T-helper 1 cell treated with Interleukin-12 subunit alpha and Interleukin-12 subunit beta and Interleukin-4 antibody, amounts not matched to agents 30 μg/mL and 1 μg/mL, for 36 hours (primary cell): ENCODE data around the gene TRPC3.
"Not testable (repeated sequence)": the region's sequence is repeated elsewhere in the genome, so short reads cannot be mapped to it uniquely, and the experiment has no call there.

ENCODE experiments used
- H3K27ac Mint-ChIP-seq: one replicate; pipeline ENCODE4 v1.8.0; 2021; ENCODE audit warnings: mild to moderate bottlenecking, mixed read lengths
- H3K27me3 Mint-ChIP-seq: one replicate; pipeline ENCODE4 v1.8.0; 2021; ENCODE audit warnings: low read depth, mixed read lengths
- H3K36me3 Mint-ChIP-seq: one replicate; pipeline ENCODE4 v1.8.0; 2021; ENCODE audit warnings: low read depth, mixed read lengths
- H3K4me1 Mint-ChIP-seq: one replicate; pipeline ENCODE4 v1.8.0; 2021; ENCODE audit warnings: low read depth, mixed read lengths
- H3K4me3 Mint-ChIP-seq: one replicate; pipeline ENCODE4 v1.8.0; 2021; ENCODE audit warnings: mild to moderate bottlenecking, moderate library complexity, mixed read lengths
- H3K9me3 Mint-ChIP-seq: one replicate; pipeline ENCODE4 v1.8.0; 2021; ENCODE audit warnings: mixed read lengths

TRPC3 gene

DNA sequence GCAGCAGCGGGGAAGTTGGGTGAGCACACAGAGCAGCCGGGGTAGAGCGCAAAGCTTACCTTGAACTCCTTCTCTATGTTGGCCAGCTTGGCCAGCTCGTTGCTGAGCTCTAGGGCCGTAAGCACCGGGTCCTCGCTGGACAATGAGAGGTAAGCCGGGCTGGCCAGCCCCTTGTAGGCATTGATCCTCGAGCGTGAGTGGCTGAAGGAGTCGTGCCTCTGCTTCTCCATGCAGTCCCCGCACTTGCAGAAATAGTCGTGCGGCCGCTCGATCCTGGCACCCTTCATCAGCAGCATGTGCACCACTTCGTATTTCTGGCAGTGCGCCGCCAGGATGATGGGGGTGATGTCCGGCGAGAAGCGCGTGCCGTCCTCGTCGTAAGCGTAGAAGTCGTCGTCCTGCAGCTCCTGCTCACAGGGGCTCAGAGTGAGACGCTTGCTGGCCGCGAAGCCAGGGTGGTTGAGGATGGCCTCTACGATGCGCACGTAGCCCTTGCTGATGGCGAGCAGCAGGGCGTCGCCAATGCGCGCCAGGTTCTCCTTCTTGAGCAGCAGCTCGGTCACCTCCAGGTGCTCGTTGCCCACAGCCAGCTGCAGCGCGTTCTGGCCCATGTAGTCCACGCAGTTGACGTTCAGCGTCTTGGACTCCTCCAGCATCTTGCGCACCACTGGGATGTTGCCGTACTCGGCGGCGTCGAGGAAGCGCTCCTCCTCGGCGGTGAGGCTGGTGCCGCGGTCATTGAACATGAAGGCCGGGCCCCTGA lies 19.5 kb downstream of the TRPC3 start:
- H3K4me3 Mint-ChIP-seq, result no peak overlapping the region
- no peaks in the 10 kb centered on the region for H3K4me1 Mint-ChIP-seq
- no peaks in the 10 kb centered on the region for H3K36me3 Mint-ChIP-seq
- H3K27me3 Mint-ChIP-seq, result peaks cover 37% of the 10 kb centered on the region
- no peaks in the 10 kb centered on the region for H3K9me3 Mint-ChIP-seq
- H3K27ac Mint-ChIP-seq, result no peak overlapping the region

- peaks cover 27% of the 10 kb centered on the region for H3K27me3 Mint-ChIP-seq
- H3K36me3 Mint-ChIP-seq, result no peaks in the 10 kb centered on the region
- H3K27ac Mint-ChIP-seq, result no peak overlapping the region
- no peaks in the 10 kb centered on the region for H3K4me1 Mint-ChIP-seq
- no peak overlapping the region for H3K4me3 Mint-ChIP-seq
- H3K9me3 Mint-ChIP-seq, result no peaks in the 10 kb centered on the region
Observed at GRCh38 chr4:121930304-121930703, 21.6 kb downstream of the TRPC3 start.

DNA sequence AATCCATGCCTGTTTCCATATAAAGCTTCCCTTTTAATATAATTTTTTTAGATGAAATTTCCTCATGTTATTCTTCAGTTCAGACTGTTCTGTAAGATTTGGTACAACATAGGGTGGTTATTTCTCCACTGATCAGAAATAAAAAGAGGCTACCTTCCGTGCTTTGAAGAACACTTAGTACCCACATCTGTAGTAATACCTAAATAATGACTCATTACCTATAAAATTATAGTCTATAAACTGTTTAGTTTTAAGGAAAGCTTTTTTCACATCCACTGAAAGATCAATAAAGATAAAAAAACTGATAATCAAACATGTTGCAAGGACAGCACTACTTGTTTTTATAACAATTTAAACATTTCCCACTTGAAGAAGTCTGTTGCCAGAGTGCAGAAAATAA lies 23.9 kb downstream of the TRPC3 start:
- Mint-ChIP-seq H3K36me3 (no peaks in the 10 kb centered on the region), H3K27ac (no peak overlapping the region), H3K27me3 (peaks cover 18% of the 10 kb centered on the region), H3K4me1 (no peaks in the 10 kb centered on the region), H3K4me3 (no peak overlapping the region), H3K9me3 (no peaks in the 10 kb centered on the region)

- H3K27ac Mint-ChIP-seq, H3K4me3 Mint-ChIP-seq, H3K9me3 Mint-ChIP-seq, H3K4me1 Mint-ChIP-seq, H3K36me3 Mint-ChIP-seq: not testable (repeated sequence)
- H3K27me3 Mint-ChIP-seq, result peaks cover 11% of the 10 kb centered on the region
Observed at GRCh38 chr4:121926490-121926889, 25.4 kb downstream of the TRPC3 start.

GRCh38 chr4:121923306-121923705 lies 28.6 kb downstream of the TRPC3 start:
- no peaks in the 10 kb centered on the region for H3K9me3 Mint-ChIP-seq
- H3K4me1 Mint-ChIP-seq, result no peaks in the 10 kb centered on the region
- H3K4me3 Mint-ChIP-seq, result no peak overlapping the region
- H3K27me3 Mint-ChIP-seq, result peaks cover 5% of the 10 kb centered on the region
- no peak overlapping the region for H3K27ac Mint-ChIP-seq
- no peaks in the 10 kb centered on the region for H3K36me3 Mint-ChIP-seq

GRCh38 chr4:121913667-121914066 lies 38.2 kb downstream of the TRPC3 start:
- H3K4me3 Mint-ChIP-seq, result no peak overlapping the region
- H3K27ac Mint-ChIP-seq, result no peak overlapping the region
- H3K36me3 Mint-ChIP-seq, result no peaks in the 10 kb centered on the region
- H3K9me3 Mint-ChIP-seq, result no peaks in the 10 kb centered on the region
- H3K27me3 Mint-ChIP-seq, result peaks cover 6% of the 10 kb centered on the region
- peaks cover 4% of the 10 kb centered on the region for H3K4me1 Mint-ChIP-seq

- Mint-ChIP-seq H3K27ac (no peak overlapping the region), H3K27me3 (peaks cover 3% of the 10 kb centered on the region), H3K9me3 (no peaks in the 10 kb centered on the region), H3K36me3 (no peaks in the 10 kb centered on the region), H3K4me3 (no peak overlapping the region), H3K4me1 (no peaks in the 10 kb centered on the region)
Observed at GRCh38 chr4:121908346-121908745, 43.5 kb downstream of the TRPC3 start.

- H3K36me3 Mint-ChIP-seq, result no peaks in the 10 kb centered on the region
- no peak overlapping the region for H3K27ac Mint-ChIP-seq
- peaks cover 5% of the 10 kb centered on the region for H3K27me3 Mint-ChIP-seq
- no peaks in the 10 kb centered on the region for H3K9me3 Mint-ChIP-seq
- peaks cover 4% of the 10 kb centered on the region for H3K4me1 Mint-ChIP-seq
- no peak overlapping the region for H3K4me3 Mint-ChIP-seq
Observed at GRCh38 chr4:121900132-121900983, 51.5 kb downstream of the TRPC3 start.

- Mint-ChIP-seq H3K36me3 (no peaks in the 10 kb centered on the region), H3K4me3 (no peak overlapping the region), H3K9me3 (no peaks in the 10 kb centered on the region), H3K27me3 (peaks cover 13% of the 10 kb centered on the region), H3K4me1 (peaks cover 4% of the 10 kb centered on the region), H3K27ac (no peak overlapping the region)
Observed at GRCh38 chr4:121898150-121898549, 53.7 kb downstream of the TRPC3 start.

DNA sequence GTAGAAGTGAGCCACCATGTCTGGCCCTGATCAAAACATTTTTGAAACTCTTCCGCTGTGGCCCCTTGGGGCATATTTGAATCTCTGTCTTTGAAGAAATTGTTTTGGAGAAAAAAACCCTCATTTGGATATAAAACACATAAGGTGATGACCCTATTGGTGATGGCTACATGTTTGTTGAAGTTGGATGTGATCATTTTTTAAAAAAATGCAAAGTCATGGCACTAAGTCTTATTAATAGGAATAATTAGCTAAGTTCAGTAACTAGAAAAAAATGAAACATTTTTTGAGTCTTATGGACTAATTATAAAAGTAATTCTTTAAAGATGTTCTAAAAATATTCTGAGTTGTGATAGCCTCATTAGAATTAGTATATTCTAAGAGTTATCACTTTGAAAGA lies 63.7 kb downstream of the TRPC3 start:
- peaks cover 42% of the 10 kb centered on the region for H3K27me3 Mint-ChIP-seq
- no peaks in the 10 kb centered on the region for H3K4me1 Mint-ChIP-seq

DNA sequence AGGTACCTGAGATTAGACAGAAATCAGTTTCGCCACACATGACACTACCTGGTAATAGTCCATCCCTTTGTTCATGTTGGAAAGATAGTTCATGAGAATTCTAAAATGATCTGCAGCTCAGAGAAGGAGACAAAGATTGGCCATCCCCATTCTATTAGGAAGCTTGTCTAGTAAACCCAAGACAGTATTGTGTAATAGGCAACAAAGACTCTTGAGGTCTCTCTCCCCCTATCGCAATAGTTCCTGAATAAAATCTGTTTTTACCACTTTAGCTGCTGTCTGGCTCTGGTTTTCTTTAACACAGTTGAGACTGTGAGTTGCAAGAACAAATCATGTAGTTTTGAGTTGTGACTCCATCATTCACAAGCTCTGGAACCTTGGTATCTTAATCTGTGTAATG lies 66.7 kb downstream of the TRPC3 start:
- Mint-ChIP-seq H3K36me3 (no peaks in the 10 kb centered on the region), H3K9me3 (no peaks in the 10 kb centered on the region), H3K4me1 (no peaks in the 10 kb centered on the region), H3K4me3 (no peak overlapping the region), H3K27me3 (peaks cover 61% of the 10 kb centered on the region), H3K27ac (no peak overlapping the region)

More for the DNA sequence above, 63.7 kb downstream of the TRPC3 start:
- Mint-ChIP-seq H3K4me3 (no peak overlapping the region), H3K27ac (no peak overlapping the region), H3K9me3 (no peaks in the 10 kb centered on the region), H3K36me3 (no peaks in the 10 kb centered on the region)

DNA sequence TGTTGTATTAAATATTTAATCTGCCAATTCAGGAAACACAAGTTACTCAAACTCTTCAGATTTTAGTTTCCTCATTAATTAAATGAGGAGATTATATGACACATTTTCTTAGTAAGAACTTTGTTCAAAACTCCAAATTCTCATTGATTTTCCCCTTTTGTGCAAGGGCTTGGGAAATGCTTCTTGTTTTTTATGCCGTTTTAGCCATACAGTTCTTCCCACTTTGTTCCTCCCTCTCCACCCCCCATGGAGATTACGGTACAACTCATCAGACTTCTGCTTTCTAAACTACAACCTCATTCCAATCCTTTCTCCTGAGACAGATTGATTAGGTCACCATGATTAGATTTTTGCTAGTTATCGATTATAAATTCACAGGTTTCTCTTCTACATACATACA lies 70.7 kb downstream of the TRPC3 start:
- H3K4me3 Mint-ChIP-seq, result no peak overlapping the region
- H3K27me3 Mint-ChIP-seq, result peaks cover 58% of the 10 kb centered on the region
- H3K9me3 Mint-ChIP-seq, result no peaks in the 10 kb centered on the region
- no peak overlapping the region for H3K27ac Mint-ChIP-seq
- no peaks in the 10 kb centered on the region for H3K4me1 Mint-ChIP-seq
- no peaks in the 10 kb centered on the region for H3K36me3 Mint-ChIP-seq

- Mint-ChIP-seq H3K36me3 (no peaks in the 10 kb centered on the region), H3K4me1 (no peaks in the 10 kb centered on the region), H3K4me3 (no peak overlapping the region), H3K9me3 (no peaks in the 10 kb centered on the region), H3K27me3 (peaks cover 52% of the 10 kb centered on the region), H3K27ac (no peak overlapping the region)
Observed at GRCh38 chr4:121879135-121879534, 72.7 kb downstream of the TRPC3 start.

DNA sequence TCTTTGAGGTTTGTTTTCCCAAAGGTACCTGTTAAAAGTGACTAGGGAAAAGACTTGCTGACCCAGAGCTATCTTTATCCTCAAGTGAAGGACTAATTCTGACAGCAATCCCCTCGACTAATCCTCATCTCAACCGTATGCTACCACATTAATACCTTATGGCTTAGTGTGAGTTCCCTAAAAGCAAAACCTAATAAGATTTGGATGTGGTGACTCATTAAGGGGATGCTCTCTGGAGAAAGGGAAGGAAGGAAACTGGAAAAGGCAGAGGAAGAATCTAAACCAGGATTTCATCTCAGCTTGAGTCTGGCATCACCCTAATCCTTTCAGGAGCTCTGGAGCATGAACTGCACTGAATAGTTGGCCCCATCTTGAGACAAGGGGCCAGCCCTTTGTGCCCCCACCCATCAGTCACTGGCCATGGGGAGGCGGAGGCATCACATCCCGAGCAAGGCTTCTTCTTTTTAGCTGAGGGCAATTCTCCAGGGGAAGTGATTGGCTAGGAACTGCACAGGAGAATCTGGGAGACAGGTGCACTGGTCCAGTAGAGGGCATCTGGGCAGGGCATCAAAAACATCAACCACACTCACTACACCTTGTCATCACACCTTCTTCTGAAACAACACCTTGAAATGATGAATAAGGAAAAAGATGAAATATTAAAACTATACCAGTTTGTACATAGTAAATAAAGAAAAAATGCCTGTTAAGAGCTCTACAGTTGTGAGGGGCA lies 74.7 kb downstream of the TRPC3 start:
- H3K27ac Mint-ChIP-seq, result no peak overlapping the region
- no peaks in the 10 kb centered on the region for H3K36me3 Mint-ChIP-seq
- no peaks in the 10 kb centered on the region for H3K9me3 Mint-ChIP-seq
- H3K4me1 Mint-ChIP-seq, result no peaks in the 10 kb centered on the region
- no peak overlapping the region for H3K4me3 Mint-ChIP-seq
- peaks cover 52% of the 10 kb centered on the region for H3K27me3 Mint-ChIP-seq
